Measurements from ENCODE around the gene HNRNPDL.
"Not testable (repeated sequence)": the region's sequence is repeated elsewhere in the genome, so short reads cannot be mapped to it uniquely, and the experiment has no call there.

HNRNPDL gene

DNA sequence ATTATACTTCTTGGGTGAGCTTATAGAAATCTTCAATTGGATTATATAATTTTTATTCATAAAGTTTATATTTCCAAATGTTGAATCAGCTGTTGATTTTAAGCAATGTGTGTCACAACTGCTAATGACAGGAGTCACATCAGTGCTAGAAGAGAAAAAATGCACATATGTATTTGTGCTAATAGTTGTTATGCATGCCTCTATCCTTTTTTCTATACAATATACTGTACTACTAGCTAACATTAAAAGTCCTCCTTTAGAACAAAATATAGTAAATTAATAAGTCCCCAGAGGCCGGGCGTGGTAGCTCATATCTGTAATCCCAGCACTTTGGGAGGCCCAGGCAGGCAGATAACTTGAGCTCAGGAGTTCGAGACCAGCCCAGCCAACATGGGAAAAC lies 32.7 kb downstream of the HNRNPDL start:
- no peaks in the 10 kb centered on the region for H3K4me1 ChIP-seq (ENCODE audit: control insufficient read depth in 2 of 2, insufficient read depth in 2 of 2, low read length in 2 of 2)
- no peak overlapping the region for H3K27ac ChIP-seq (ENCODE audit: low read depth in 2 of 2, low read length in 2 of 2)
- no peaks in the 10 kb centered on the region for H3K27me3 ChIP-seq (ENCODE audit: control insufficient read depth in 2 of 2, insufficient read depth in 2 of 2, low read length in 2 of 2)
- H3K36me3 ChIP-seq (ENCODE audit: control insufficient read depth in 2 of 2, insufficient read depth in 2 of 2, low read length in 2 of 2): no peaks in the 10 kb centered on the region
- H3K9ac ChIP-seq (ENCODE audit: low read depth in 1 of 2, low read length in 2 of 2): no peak overlapping the region
- H3K9me3 ChIP-seq (ENCODE audit: control insufficient read depth in 2 of 2, low read length in 2 of 2): no peaks in the 10 kb centered on the region
- no peak overlapping the region for H3K4me3 ChIP-seq (ENCODE audit: low read length in 2 of 2)

DNA sequence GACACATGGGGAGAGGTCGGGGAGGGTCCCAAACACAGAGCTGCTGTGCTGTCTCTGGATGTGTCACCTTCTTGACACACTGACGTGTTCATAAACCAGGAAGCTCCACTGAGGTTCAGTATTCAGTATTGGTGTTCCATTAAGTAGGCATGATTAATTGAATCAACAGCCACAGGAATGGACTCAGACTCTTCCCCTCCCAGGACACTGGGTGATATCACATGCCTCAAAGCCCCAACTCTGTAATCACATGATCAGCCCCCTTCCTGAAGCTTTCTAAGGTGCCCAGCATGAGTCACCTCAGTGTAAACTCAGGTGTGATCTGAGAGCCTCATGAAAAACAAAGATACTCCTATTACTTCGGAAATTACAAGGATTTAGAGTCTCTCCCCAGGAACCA lies 35.4 kb downstream of the HNRNPDL start:
- Histone ChIP-seq H3K27me3 (ENCODE audit: control insufficient read depth in 2 of 2, insufficient read depth in 2 of 2, low read length in 2 of 2) (no peaks in the 10 kb centered on the region), H3K4me3 (ENCODE audit: low read length in 2 of 2) (no peak overlapping the region), H3K36me3 (ENCODE audit: control insufficient read depth in 2 of 2, insufficient read depth in 2 of 2, low read length in 2 of 2) (no peaks in the 10 kb centered on the region), H3K4me1 (ENCODE audit: control insufficient read depth in 2 of 2, insufficient read depth in 2 of 2, low read length in 2 of 2) (no peaks in the 10 kb centered on the region), H3K27ac (ENCODE audit: low read depth in 2 of 2, low read length in 2 of 2) (no peak overlapping the region), H3K9me3 (ENCODE audit: control insufficient read depth in 2 of 2, low read length in 2 of 2) (no peaks in the 10 kb centered on the region), H3K9ac (ENCODE audit: low read depth in 1 of 2, low read length in 2 of 2) (no peak overlapping the region)

DNA sequence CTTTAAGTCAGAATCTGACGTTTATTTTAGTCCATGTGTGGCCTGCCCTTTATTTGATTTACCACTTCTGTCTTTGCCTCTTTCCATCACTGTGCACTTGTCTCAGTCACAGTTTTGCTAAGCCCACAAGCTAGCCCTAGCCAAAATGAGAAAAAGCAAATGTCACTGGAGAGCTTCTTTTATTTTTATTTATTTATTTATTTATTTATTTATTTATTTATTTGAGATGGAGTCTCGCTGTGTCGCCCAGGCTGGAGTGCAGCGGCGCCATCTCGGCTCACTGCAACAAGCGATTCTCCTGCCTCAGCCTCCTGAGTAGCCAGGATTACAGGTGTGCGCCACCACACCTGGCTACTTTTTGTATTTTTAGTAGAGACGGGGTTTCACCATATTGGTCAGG lies 40.2 kb downstream of the HNRNPDL start:
- not testable (repeated sequence) for H3K9me3 ChIP-seq (ENCODE audit: control insufficient read depth in 2 of 2, low read length in 2 of 2); H3K27ac ChIP-seq (ENCODE audit: low read depth in 2 of 2, low read length in 2 of 2); H3K4me1 ChIP-seq (ENCODE audit: control insufficient read depth in 2 of 2, insufficient read depth in 2 of 2, low read length in 2 of 2); H3K4me3 ChIP-seq (ENCODE audit: low read length in 2 of 2); H3K9ac ChIP-seq (ENCODE audit: low read depth in 1 of 2, low read length in 2 of 2); H3K36me3 ChIP-seq (ENCODE audit: control insufficient read depth in 2 of 2, insufficient read depth in 2 of 2, low read length in 2 of 2); H3K27me3 ChIP-seq (ENCODE audit: control insufficient read depth in 2 of 2, insufficient read depth in 2 of 2, low read length in 2 of 2)

DNA sequence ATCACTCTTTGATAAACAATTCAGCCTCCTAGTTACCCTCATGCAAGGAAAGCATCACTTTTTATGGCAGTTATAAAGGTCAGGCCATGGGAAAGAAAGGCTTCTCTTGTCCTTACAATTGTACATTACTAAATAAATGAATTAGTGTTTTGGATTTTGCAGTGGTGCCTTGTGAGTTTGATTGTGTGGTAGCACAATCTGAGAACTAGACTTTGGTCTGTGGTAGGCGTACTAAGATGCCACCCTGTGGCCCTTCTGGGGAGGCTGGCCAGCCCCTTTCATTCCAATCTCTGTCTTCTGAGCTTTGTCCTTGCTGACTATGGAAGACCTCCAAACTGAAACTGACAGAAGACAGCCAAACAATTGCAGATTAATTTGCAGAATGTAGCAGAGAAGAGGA lies 41.9 kb downstream of the HNRNPDL start:
- Histone ChIP-seq H3K4me1 (ENCODE audit: control insufficient read depth in 2 of 2, insufficient read depth in 2 of 2, low read length in 2 of 2) (no peaks in the 10 kb centered on the region), H3K36me3 (ENCODE audit: control insufficient read depth in 2 of 2, insufficient read depth in 2 of 2, low read length in 2 of 2) (no peaks in the 10 kb centered on the region), H3K9ac (ENCODE audit: low read depth in 1 of 2, low read length in 2 of 2) (no peak overlapping the region), H3K27ac (ENCODE audit: low read depth in 2 of 2, low read length in 2 of 2) (no peak overlapping the region), H3K9me3 (ENCODE audit: control insufficient read depth in 2 of 2, low read length in 2 of 2) (no peaks in the 10 kb centered on the region), H3K27me3 (ENCODE audit: control insufficient read depth in 2 of 2, insufficient read depth in 2 of 2, low read length in 2 of 2) (no peaks in the 10 kb centered on the region), H3K4me3 (ENCODE audit: low read length in 2 of 2) (no peak overlapping the region)

DNA sequence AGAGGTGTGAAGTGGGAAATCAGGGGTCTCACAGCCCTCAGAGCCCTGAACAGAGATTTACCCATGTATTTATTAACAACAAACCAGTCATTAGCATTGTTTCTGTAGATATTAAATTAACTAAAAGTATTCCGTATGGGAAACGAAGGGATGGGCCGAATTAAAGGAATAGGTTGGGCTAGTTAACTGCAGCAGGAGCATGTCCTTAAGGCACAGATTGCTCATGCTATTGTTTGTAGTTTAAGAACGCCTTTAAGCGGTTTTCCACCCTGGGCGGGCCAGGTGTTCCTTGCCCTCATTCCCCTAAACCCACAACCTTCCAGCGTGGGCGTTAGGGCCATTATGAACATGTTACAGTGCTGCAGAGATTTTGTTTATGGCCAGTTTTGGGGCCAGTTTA lies 44.0 kb downstream of the HNRNPDL start:
- not testable (repeated sequence) for H3K9me3 ChIP-seq (ENCODE audit: control insufficient read depth in 2 of 2, low read length in 2 of 2); H3K4me3 ChIP-seq (ENCODE audit: low read length in 2 of 2); H3K9ac ChIP-seq (ENCODE audit: low read depth in 1 of 2, low read length in 2 of 2); H3K4me1 ChIP-seq (ENCODE audit: control insufficient read depth in 2 of 2, insufficient read depth in 2 of 2, low read length in 2 of 2); H3K27ac ChIP-seq (ENCODE audit: low read depth in 2 of 2, low read length in 2 of 2); H3K36me3 ChIP-seq (ENCODE audit: control insufficient read depth in 2 of 2, insufficient read depth in 2 of 2, low read length in 2 of 2); H3K27me3 ChIP-seq (ENCODE audit: control insufficient read depth in 2 of 2, insufficient read depth in 2 of 2, low read length in 2 of 2)

DNA sequence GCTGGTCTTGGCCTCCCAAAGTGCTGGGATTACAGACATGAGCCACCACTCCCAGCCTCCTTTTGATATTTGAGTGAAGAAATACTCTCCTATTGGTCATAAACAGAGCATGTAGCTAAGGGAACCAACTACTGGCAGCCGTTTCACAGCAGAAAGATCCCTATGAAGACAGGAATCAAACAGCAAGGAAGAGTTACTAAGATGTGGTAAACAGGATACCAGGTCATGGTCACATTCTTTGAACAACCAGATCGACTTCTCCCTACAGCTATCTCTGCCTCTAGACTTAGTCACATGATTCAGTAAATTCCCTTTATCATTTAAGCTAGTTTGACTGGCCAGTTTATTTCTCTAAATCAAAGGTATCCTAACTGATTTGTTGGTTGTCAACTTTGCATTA lies 47.5 kb downstream of the HNRNPDL start:
- H3K4me3 ChIP-seq (ENCODE audit: low read length in 2 of 2): no peak overlapping the region
- no peak overlapping the region for H3K9ac ChIP-seq (ENCODE audit: low read depth in 1 of 2, low read length in 2 of 2)
- no peaks in the 10 kb centered on the region for H3K27me3 ChIP-seq (ENCODE audit: control insufficient read depth in 2 of 2, insufficient read depth in 2 of 2, low read length in 2 of 2)
- H3K36me3 ChIP-seq (ENCODE audit: control insufficient read depth in 2 of 2, insufficient read depth in 2 of 2, low read length in 2 of 2): no peaks in the 10 kb centered on the region
- H3K27ac ChIP-seq (ENCODE audit: low read depth in 2 of 2, low read length in 2 of 2): no peak overlapping the region
- H3K9me3 ChIP-seq (ENCODE audit: control insufficient read depth in 2 of 2, low read length in 2 of 2): no peaks in the 10 kb centered on the region
- H3K4me1 ChIP-seq (ENCODE audit: control insufficient read depth in 2 of 2, insufficient read depth in 2 of 2, low read length in 2 of 2): no peaks in the 10 kb centered on the region

DNA sequence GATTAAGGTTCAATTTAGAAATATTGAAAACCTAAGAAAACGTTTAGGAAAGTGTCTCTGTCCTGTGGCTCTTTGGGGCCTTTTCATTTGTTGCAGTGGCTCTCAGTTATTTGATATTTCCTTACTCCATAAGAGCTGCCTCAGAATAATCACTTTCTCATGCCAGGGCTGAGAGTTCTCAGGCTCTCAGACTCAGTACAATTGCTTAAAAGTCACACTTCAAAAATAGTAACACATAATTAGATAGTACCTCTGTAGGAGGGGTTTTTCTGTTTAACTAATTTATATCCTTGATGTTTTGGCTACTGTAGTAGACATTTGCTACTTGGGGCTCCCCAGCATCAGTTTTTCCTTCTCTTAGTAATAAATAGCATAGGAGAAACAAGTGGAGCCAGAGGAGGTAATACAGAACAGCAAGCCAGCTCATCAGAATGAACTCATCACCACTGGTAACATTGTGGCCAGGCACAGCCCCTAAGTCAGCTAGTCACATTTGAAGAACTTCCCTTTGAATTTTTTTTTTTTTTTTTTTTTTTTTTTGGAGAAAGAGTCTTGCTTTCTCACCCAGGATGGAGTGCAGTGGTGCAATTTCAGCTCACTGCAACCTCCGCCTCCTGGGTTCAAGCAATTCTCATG lies 48.5 kb downstream of the HNRNPDL start:
- H3K9me3 ChIP-seq (ENCODE audit: control insufficient read depth in 2 of 2, low read length in 2 of 2): no peaks in the 10 kb centered on the region
- no peak overlapping the region for H3K27ac ChIP-seq (ENCODE audit: low read depth in 2 of 2, low read length in 2 of 2)
- H3K27me3 ChIP-seq (ENCODE audit: control insufficient read depth in 2 of 2, insufficient read depth in 2 of 2, low read length in 2 of 2): no peaks in the 10 kb centered on the region
- H3K36me3 ChIP-seq (ENCODE audit: control insufficient read depth in 2 of 2, insufficient read depth in 2 of 2, low read length in 2 of 2): no peaks in the 10 kb centered on the region
- no peaks in the 10 kb centered on the region for H3K4me1 ChIP-seq (ENCODE audit: control insufficient read depth in 2 of 2, insufficient read depth in 2 of 2, low read length in 2 of 2)
- H3K9ac ChIP-seq (ENCODE audit: low read depth in 1 of 2, low read length in 2 of 2): no peak overlapping the region
- H3K4me3 ChIP-seq (ENCODE audit: low read length in 2 of 2): no peak overlapping the region

DNA sequence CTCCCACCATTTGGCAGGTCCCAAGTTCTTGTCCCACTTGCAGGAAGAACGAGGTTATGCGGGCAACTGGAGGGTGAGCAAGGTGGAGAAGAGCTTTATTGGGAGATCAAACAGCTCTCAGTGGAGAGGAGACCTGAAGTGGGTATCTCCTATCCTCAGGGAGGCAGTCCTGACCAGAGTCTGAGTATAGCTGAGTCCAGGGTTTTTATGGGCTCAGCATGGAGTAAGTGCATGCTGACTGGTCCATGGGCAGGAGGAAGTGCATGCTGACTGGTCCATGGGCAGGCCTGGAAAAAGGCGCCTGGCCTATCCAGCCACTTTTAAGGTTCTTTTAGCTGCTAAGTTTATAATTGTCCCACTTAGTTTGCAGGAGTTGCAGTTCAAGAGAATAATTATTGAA lies 49.0 kb downstream of the HNRNPDL start:
- no peak overlapping the region for H3K4me3 ChIP-seq (ENCODE audit: low read length in 2 of 2)
- no peak overlapping the region for H3K27ac ChIP-seq (ENCODE audit: low read depth in 2 of 2, low read length in 2 of 2)

DNA sequence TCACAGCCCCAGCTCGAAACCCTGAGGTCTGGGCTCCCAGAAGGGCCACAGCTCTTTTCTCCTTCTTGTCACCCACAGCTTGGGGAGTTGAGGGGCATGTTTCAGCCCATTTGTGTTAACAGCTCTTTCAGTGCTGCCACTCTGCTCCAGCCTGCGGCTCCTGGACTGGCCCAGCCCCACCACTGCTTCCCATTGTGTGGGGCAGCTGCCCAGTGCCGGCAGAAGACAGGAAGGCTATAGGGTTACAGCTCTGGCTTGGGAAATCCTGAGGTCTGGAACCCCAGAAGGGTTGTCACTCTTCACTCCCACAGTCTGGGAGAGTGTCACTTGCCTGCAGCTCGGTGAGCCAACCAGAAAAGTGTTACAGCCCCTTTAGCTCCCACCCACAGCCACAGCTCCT lies 49.4 kb downstream of the HNRNPDL start:
- no peak overlapping the region for H3K4me3 ChIP-seq (ENCODE audit: low read length in 2 of 2)
- H3K36me3 ChIP-seq (ENCODE audit: control insufficient read depth in 2 of 2, insufficient read depth in 2 of 2, low read length in 2 of 2): no peaks in the 10 kb centered on the region
- H3K9me3 ChIP-seq (ENCODE audit: control insufficient read depth in 2 of 2, low read length in 2 of 2): no peaks in the 10 kb centered on the region
- no peak overlapping the region for H3K27ac ChIP-seq (ENCODE audit: low read depth in 2 of 2, low read length in 2 of 2)
- H3K9ac ChIP-seq (ENCODE audit: low read depth in 1 of 2, low read length in 2 of 2): no peak overlapping the region
- no peaks in the 10 kb centered on the region for H3K27me3 ChIP-seq (ENCODE audit: control insufficient read depth in 2 of 2, insufficient read depth in 2 of 2, low read length in 2 of 2)
- no peaks in the 10 kb centered on the region for H3K4me1 ChIP-seq (ENCODE audit: control insufficient read depth in 2 of 2, insufficient read depth in 2 of 2, low read length in 2 of 2)

More for the DNA sequence above, 49.0 kb downstream of the HNRNPDL start:
- Histone ChIP-seq H3K9me3 (ENCODE audit: control insufficient read depth in 2 of 2, low read length in 2 of 2) (no peaks in the 10 kb centered on the region), H3K9ac (ENCODE audit: low read depth in 1 of 2, low read length in 2 of 2) (no peak overlapping the region), H3K4me1 (ENCODE audit: control insufficient read depth in 2 of 2, insufficient read depth in 2 of 2, low read length in 2 of 2) (no peaks in the 10 kb centered on the region), H3K27me3 (ENCODE audit: control insufficient read depth in 2 of 2, insufficient read depth in 2 of 2, low read length in 2 of 2) (no peaks in the 10 kb centered on the region), H3K36me3 (ENCODE audit: control insufficient read depth in 2 of 2, insufficient read depth in 2 of 2, low read length in 2 of 2) (no peaks in the 10 kb centered on the region)

DNA sequence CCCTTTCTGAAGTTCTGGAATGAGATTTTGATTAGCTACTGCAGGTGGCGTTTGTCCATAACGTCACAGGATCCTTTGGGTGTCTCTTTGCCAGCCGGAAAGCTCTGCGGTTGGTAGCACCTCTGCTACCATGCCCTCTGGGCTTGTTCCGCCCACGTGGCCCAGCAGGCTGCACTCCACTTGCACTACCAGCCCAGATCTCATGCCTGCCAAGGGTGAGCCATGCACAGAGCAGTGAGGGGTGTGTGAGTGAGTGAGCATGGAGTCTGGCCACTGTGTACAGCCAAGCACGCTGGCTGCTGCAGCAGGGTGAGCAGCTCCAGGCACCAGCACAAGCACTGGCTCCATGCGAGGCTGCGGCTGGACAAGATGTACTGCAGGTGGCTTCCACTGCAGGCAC lies 49.9 kb downstream of the HNRNPDL start:
- Histone ChIP-seq H3K27me3 (ENCODE audit: control insufficient read depth in 2 of 2, insufficient read depth in 2 of 2, low read length in 2 of 2) (no peaks in the 10 kb centered on the region), H3K27ac (ENCODE audit: low read depth in 2 of 2, low read length in 2 of 2) (no peak overlapping the region), H3K36me3 (ENCODE audit: control insufficient read depth in 2 of 2, insufficient read depth in 2 of 2, low read length in 2 of 2) (no peaks in the 10 kb centered on the region), H3K4me1 (ENCODE audit: control insufficient read depth in 2 of 2, insufficient read depth in 2 of 2, low read length in 2 of 2) (peaks cover 0 to 3% of the 10 kb centered on the region in 2 donors), H3K9me3 (ENCODE audit: control insufficient read depth in 2 of 2, low read length in 2 of 2) (no peaks in the 10 kb centered on the region), H3K9ac (ENCODE audit: low read depth in 1 of 2, low read length in 2 of 2) (no peak overlapping the region), H3K4me3 (ENCODE audit: low read length in 2 of 2) (no peak overlapping the region)

DNA sequence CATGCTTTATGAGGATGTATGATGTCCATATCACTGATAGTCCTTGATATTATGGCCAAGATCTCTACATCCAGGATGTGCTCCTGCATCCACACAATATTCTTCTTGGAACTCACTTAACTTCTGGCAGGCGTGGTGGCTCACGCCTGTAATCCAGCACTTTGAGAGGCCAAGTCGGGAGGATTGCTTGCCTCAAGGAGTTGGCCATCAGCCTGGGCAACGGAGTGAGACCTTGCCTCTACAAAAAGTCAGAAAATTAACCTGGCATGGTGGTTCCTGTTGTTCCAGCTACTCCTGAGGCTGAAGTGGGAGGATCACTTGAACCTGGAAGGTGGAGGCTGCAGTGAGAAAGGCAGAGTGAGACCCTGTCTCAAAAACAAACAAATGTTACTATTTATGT lies 54.2 kb downstream of the HNRNPDL start:
- no peaks in the 10 kb centered on the region for H3K9me3 ChIP-seq (ENCODE audit: control insufficient read depth in 2 of 2, low read length in 2 of 2)
- H3K27me3 ChIP-seq (ENCODE audit: control insufficient read depth in 2 of 2, insufficient read depth in 2 of 2, low read length in 2 of 2): no peaks in the 10 kb centered on the region
- H3K4me3 ChIP-seq (ENCODE audit: low read length in 2 of 2): no peak overlapping the region
- H3K36me3 ChIP-seq (ENCODE audit: control insufficient read depth in 2 of 2, insufficient read depth in 2 of 2, low read length in 2 of 2): no peaks in the 10 kb centered on the region
- no peak overlapping the region for H3K9ac ChIP-seq (ENCODE audit: low read depth in 1 of 2, low read length in 2 of 2)
- peaks cover 12 to 13% of the 10 kb centered on the region in 2 donors for H3K4me1 ChIP-seq (ENCODE audit: control insufficient read depth in 2 of 2, insufficient read depth in 2 of 2, low read length in 2 of 2)
- H3K27ac ChIP-seq (ENCODE audit: low read depth in 2 of 2, low read length in 2 of 2): no peak overlapping the region
